GM19328 (cell line): Measurements from ENCODE around the gene PDE4B.

Experiments
- ATAC-seq: cut with Tn5 transposase; IDR thresholded peaks from one replicate; pipeline ENCODE4 v1.9.1; 2021; ENCODE audit warnings: mild to moderate bottlenecking, moderate library complexity; ENCODE audit not compliant: unreplicated experiment

PDE4B gene

DNA sequence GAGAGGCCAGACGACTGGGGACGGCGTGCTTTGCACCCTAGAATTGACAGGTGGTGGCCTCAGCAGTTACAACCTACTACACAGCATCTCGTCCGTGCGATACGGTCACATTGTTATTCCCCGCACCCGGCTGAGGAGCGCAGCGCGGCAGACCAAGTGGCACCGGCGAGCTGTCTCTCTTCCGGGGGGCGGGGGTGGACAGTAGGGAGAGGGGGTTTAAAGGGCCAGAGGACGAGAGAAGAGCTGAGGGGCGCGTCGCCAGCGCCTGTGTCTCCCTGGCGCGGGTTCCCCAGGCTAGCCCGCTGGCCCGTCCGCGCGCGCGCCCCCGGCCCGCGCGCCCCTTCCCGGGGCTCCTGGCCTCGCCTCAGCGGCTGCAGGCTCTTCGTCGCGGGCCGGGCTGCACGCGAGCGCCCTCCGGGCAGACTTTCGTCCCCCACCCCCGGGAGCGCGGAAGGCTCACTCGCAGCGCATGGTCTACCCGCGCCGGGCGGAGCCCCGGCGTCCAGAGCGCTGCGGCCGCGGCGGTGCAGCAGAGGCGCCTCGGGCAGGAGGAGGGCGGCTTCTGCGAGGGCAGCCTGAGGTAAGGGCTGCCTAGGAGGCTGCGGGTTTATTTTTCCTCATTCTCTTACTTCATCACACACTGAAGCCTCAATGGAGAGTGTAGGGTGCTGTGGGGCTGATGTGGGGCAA is at the start of gene PDE4B:
Gene PDE4B, plus strand, starts transcription at position 227 of the 690 bp plus-strand sequence.
- ATAC-seq, result no peak

DNA sequence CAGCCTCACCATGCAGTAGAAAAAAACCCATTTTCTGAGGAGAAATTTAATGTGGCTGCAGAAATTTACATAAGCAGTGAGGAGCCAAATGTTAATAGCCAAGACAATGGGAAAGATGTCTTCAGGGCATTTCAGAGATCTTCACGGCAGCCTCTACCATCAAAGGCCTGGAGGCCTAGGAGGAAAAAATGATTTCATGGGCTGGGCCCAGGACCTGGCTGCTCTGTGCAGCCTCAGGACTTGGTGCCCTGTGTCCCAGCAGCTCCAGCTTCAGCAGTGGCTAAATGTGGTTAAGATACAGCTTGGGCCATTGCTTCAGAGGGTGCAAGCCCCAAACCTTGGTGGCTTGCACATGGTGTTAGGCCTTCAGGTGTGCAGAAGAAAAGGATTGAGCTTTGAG is 48.0 kb upstream of the PDE4B start:
- ATAC-seq, result no peak

- no peak for ATAC-seq
Observed at GRCh38 chr1:65751961-65752360, 40.7 kb upstream of the PDE4B start.

DNA sequence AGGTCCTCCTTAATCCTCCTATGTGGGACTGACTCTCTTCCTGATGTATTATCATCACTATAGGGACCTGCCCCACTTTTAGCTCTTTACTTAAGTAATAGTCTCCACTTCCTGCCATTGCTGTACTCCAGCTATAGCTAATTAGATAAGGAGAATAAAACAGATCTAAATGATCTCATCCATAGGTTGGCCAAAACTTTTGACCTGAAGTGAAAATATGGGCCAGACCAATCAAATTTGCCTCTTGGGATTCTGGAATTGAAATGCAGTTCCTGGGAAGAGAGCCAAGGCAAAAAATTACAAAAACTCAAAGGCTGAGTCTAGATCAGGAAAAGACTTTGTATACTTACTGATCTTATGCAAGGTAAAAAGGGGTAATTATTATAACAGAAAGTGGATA is 36.1 kb upstream of the PDE4B start:
- no peak for ATAC-seq

GRCh38 chr1:65757531-65757930 is 35.2 kb upstream of the PDE4B start:
- no peak for ATAC-seq

DNA sequence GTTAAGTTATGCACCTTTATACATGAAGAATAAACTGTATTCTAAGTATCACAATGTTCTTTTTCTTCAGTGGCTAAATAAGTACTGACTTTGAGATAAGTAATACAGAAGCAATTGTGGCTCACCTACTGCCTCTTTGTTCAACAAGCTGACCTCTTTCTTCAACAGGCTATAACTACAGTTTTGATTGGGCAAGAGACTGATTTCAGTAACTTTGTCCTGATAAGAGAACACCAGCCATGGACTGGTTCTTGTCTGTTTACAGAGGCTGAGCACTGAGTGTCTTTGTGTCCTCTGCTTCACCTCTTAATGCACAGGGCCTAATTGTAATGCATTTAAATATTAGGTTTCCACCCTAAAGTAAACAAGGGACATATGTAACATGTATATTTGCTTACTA is 34.6 kb upstream of the PDE4B start:
- ATAC-seq, result no peak

GRCh38 chr1:65759516-65759915 is 33.2 kb upstream of the PDE4B start:
- no peak for ATAC-seq

GRCh38 chr1:65762081-65762862 is 30.4 kb upstream of the PDE4B start:
- no peak for ATAC-seq

DNA sequence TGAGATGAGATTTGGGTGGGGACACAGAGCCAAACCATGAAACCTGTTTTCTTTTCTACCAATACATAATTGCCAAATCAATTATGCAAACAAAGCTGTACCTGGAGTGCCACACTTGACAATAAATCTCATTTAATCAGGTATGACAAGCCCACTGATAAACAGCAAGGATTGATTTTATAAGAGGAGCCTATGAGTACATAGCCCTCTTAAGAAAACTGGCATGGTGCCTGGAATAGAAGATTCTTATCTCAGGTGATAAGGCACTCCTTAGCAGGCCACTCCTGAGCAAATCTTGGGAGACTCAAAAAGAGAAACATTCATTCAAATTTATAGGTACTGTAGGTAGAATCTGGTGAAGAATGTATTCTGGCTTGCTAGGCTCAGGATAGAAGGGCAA is 28.6 kb upstream of the PDE4B start:
- ATAC-seq, result no peak

GRCh38 chr1:65765631-65766030 is 27.1 kb upstream of the PDE4B start:
- no peak for ATAC-seq

DNA sequence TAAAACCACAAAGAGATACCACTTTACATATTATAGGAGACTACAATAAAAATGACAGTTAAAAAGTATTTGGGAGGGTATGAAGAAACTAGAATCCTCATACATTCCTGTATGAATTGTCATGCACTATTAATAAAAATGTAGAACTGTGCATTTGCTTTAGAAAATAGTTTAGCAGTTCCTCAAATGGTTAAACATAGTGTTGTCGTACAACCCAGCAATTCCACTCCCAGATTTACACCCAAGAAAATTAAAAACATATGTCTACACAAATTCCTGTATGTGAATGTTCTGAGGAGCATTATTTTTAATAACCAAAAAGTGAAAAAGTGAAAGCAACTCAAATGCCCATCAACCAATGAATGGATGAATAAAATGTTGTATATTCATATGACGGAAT is 23.1 kb upstream of the PDE4B start:
- ATAC-seq, result no peak

DNA sequence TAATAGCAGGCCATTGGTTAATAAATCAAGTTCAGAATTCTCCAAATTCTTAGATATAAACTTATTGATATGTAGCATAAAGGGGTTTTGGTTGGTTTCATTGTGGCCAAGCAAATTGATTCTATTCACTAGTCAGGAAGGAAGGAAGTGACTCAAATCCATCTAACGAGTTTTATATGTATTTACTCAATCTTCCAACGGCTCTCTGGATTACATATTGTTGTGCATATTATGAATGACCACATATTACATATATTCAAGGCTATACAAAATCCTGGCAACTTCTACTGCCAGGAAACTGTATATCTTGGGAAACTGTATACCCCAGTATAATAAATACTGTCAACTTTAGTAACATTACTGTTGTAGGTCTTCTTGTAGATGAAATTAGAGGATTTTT is 20.1 kb upstream of the PDE4B start:
- no peak for ATAC-seq

DNA sequence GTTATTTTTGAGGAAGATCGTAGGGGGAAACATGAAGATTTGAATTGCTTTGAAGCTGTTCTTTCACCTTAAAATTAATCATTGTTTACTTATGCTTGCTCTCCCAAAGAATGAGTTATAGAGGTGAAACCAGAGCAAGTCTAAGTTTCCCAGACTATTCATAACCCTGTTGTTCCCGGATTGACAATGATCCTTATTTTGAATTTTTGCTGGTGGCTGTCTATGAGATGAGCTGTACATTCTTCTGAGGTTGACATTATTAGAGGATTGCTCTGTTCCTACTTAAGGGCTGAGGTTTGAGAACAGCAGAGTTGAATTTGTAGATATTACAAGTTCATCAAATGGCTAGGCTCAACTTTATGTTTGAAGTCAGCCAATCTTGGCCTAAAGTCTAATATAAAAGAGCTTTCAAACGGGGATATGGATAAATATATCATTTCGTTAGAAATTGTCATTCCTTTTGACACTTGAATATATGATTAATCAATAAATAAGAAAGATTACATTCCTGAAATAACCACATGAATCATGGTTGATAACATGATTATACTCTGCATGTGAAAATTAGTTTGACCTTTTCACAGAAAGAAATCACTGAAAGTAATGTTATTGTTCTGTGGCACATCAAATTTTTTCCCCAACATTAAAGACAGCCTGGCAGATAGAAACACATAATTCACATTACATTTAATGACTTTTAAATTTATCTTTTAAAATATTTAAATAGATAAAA is 19.1 kb upstream of the PDE4B start:
- ATAC-seq, result no peak

GRCh38 chr1:65788762-65789161 is 3.9 kb upstream of the PDE4B start:
- ATAC-seq, result no peak

GRCh38 chr1:65791396-65791795 is 1.3 kb upstream of the PDE4B start:
- ATAC-seq, result no peak

DNA sequence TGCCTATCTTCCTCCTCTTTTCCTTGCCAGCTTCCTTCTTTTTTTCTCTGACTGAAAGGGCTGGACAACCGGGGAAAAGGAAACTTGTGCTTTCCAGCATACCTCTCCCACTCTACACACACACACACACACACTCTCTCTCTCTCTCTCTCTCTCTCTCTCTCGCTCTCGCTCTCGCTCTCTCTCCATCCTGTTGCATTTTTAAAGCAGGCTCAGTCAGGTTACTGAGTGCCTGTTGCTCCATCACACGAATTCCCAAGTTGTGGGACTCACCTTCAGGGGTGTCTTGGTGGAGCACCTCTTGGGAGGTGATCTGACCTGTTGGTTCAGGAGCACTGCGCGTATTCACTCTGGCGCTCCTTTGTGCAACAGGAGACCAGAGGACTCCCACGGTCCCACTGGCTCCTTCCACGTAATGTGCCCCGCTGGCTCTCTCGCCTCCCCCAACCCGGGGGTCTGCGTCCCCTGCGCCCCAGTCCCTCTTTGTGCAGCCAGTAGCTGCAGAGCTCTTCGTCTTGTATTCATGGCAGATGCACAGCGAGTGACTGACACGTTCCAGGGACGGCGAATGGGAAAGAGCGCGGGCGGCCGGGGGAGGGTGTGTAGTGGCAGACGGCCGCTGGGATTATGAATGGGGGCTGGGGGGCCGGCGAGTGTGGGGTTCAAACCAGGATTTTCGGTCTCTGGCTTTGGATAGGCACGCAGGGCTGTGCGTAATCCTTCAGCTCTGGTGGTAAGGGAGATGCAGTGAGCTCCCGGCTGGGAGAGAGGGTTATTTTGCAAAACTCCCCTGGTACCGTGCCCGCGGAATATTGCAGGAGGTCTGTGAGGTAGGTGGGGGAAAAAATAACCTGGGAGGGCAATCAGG is 660 bp upstream of the PDE4B start:
- ATAC-seq, result no peak

- no peak for ATAC-seq
Observed at GRCh38 chr1:65793359-65793732, 651 bp downstream of the PDE4B start.

- no peak for ATAC-seq
Observed at GRCh38 chr1:65795311-65795710, 2.6 kb downstream of the PDE4B start.

DNA sequence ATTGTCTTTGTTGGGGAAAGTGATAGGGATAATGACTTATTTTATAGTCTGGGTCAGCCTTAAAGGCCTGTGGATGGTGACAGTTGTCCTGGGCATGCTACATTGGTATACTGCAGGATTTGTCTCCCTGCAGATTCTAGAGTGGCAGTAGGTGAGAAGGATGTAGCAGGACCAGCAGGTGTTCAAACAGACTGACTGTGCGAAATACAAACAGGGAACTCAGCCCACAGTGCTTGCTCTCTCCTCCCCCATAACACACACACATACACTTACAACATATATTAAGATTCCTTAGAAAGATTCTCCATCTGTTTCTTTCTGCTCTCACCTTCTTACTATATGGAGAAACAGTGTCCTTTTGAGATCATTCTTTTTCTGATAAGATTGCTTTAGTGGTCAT is 6.9 kb downstream of the PDE4B start:
- no peak for ATAC-seq

GRCh38 chr1:65804584-65804983 is 11.9 kb downstream of the PDE4B start:
- no peak for ATAC-seq

- ATAC-seq, result peak; percentile 99
Observed at GRCh38 chr1:65812065-65812464, 19.4 kb downstream of the PDE4B start.
